ENCODE results near the gene IQGAP2.
"Not testable (repeated sequence)": the region's sequence is repeated elsewhere in the genome, so short reads cannot be mapped to it uniquely, and the experiment has no call there.

Gene IQGAP2, protein sequence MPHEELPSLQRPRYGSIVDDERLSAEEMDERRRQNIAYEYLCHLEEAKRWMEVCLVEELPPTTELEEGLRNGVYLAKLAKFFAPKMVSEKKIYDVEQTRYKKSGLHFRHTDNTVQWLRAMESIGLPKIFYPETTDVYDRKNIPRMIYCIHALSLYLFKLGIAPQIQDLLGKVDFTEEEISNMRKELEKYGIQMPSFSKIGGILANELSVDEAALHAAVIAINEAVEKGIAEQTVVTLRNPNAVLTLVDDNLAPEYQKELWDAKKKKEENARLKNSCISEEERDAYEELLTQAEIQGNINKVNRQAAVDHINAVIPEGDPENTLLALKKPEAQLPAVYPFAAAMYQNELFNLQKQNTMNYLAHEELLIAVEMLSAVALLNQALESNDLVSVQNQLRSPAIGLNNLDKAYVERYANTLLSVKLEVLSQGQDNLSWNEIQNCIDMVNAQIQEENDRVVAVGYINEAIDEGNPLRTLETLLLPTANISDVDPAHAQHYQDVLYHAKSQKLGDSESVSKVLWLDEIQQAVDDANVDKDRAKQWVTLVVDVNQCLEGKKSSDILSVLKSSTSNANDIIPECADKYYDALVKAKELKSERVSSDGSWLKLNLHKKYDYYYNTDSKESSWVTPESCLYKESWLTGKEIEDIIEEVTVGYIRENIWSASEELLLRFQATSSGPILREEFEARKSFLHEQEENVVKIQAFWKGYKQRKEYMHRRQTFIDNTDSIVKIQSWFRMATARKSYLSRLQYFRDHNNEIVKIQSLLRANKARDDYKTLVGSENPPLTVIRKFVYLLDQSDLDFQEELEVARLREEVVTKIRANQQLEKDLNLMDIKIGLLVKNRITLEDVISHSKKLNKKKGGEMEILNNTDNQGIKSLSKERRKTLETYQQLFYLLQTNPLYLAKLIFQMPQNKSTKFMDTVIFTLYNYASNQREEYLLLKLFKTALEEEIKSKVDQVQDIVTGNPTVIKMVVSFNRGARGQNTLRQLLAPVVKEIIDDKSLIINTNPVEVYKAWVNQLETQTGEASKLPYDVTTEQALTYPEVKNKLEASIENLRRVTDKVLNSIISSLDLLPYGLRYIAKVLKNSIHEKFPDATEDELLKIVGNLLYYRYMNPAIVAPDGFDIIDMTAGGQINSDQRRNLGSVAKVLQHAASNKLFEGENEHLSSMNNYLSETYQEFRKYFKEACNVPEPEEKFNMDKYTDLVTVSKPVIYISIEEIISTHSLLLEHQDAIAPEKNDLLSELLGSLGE (N-terminal part only)

DNA sequence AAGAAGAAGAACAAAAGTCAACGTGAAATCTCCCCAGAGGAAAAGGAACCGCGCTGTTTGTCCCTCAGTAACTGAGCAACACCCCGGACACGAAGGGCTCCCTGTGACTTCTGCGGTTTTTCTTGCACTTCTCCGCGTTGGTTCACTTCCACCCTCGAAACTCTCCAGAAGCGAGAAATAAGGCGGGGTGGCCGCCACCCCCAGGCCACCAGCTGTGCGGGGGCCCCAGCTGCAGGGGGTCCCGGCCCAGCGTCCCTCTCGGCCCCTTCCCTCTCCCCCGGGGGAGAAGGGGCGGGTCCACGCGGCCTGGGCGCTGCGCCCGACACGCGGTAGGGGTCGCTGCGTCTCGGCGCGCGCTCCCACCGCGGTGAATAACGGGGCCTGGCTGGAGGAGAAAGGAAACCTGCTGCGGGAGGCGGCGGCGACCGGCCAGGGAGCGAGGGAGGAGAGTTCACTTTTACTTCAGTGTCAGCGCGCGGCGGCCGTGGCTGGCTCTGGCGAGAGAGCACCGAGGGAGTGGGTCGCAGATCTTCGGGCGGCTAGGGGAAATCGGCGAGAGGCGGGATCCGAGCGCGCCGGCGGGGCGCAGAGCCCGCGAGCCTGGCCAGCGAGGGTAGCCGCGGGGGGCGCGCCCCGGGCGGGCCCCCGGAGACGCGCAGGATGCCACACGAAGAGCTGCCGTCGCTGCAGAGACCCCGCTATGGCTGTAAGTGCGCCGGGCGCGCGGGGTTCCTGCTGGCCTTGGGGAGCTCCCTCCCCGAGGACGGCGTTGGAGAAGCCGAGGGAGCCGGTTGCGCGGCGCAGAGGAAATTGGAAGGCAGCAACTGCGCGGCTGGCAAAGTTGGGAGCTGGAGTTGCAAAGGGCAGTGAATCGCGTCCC, at the start of gene IQGAP2:
Gene IQGAP2, plus strand, starts transcription at position 400 of the 880 bp plus-strand sequence. Its CDS starts 261 bp downstream, at position 661.
- peak; percentile 93 for DNase-seq

DNA sequence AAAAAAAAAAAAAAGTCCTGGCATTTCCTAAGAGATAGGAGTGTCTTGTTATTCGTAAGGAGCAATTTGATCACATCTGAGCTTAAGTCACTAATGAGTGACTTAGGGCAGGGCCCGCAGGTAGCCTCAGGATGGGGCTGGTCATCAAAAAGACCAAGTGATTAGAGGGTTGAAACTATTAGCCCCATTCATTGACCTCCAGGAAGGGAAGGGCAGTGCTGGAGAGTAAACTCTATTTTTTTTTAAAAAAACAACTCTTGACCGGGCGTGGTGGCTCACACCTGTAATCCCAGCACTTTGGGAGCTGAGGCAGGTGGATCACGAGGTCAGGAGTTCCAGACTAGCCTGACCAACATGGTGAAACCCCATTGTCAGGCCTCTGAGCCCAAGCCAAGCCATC, 46.2 kb upstream of the IQGAP2 start:
- no peak for DNase-seq

DNA sequence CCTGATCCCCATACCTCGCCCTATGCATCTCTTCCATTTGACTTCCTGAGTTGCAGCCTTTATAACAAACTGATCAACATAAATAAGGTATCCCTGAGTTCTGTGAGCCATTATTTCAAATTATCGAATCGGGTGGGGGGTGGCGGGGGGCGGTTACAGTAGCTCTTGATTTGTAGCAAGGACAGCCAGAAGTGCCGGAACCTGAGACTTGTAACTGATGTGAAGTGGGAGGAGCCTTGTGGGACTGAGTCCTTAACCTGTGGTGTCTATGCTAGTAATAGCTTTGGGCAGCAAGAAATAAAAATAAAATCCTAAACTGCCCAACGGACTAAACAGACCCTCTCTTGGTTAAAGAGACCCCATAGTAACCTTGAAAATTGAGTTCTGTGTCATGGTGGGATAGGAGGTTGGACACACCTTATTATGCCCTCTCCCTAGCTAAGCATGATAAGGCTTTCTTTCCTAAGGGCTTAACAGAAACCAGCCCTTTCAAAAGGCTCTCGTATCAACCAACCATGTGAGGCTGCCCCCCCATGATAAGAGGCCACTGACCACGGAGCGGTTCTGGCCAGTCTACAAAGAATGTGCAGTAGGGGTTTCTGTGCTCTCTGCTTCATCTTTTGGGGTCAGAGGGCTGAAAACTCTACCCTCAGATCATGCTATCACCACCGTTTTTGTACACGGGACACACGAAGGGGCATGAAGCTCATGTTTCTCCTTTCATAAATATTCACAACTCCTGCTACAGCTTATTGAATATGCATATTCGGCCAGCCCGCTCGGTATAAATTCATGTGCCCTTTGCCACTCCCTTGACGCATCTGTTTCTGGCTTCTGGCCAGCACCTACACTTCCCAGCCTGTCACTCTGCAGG, 39.5 kb upstream of the IQGAP2 start:
- DNase-seq, result peak; percentile 29

DNA sequence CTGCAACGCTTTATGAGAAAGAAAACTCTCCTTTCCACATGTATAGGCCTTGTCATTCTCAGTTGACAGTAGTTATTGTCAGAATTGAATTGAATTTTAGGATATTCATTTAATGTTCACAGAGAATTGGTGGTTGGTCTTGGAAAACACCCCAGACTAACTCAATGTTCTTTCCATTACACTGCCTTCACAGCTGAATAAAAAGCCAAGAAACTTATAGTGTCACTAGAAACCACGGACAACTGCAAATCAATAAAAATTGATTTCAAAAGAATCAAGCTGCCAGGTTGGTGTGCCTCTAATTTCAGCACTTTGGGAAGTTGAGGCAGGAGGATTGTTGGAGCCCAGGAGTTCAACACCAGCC, 38.9 kb upstream of the IQGAP2 start:
- DNase-seq, result no peak

DNA sequence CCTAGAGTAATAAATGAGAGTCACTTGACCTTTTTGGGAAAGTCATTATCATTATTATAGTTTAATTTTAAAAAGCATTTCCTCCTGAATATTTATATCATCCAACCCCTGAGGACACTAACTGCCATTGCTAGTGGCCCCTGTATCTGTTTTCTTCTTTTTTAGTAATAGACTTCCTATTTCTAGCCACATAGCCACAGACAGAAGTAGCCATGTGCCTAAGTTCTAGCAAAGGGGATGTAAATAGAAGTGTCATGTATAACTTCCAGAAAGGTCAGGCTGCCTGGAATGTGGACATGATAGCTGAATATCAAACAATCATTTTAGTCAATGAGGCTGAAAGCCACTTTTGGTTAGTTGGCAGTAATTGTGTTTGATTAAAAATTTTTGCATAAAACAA, 37.5 kb upstream of the IQGAP2 start:
- no peak for DNase-seq

DNA sequence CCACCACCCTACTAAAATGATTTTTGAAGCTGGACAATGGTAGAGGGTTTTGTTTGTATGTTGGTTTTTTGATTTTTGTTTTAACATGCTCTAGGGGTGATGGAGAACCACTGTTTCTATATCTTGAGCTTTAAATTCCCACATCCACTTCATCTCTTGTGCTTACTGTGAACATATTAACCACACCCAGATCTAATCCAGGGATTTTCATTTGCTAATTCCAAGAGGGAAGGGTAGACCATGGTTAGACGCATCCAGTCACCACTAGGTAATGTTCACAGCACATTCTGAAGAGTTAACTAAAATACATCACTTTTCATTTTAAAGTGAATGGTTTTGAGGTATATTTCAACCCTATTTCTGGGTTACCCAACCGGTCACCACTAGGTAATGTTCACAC, 36.5 kb upstream of the IQGAP2 start:
- DNase-seq, result no peak

DNA sequence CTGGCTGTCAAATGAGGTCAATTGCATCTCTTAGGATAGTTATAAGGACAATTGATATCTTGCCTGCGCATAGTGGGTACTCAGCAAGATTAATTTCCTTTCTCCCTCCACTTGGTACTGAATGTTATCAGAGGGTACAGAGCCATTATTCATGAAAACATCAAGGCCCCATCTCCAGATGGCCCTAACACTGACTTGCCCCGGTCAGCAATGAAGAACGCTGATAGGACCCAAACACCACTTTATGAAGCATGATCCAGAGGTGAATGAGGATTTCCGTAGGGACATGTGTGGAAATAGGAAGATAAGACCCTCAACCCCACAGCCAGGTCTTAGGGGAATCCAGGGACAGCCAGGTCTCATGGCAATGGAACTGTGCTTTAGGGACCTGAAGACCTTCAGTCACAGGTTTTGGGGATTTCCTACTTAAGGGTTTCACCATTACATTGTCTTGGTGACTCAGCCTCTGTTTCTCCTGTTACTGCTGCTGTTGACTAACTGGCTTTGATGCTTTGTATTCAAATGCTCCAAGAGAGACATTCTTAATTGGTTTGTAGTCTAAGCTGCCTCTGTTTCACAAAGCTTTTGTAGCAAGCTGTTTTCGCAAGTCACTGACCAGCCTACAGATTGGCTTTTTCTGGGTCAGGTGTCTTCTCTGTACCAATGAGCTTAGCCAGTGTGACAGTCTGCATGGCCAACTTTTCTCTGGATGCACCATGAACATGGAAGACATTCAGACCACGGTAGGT, 35.3 kb upstream of the IQGAP2 start:
- peak; percentile 18 for DNase-seq

DNA sequence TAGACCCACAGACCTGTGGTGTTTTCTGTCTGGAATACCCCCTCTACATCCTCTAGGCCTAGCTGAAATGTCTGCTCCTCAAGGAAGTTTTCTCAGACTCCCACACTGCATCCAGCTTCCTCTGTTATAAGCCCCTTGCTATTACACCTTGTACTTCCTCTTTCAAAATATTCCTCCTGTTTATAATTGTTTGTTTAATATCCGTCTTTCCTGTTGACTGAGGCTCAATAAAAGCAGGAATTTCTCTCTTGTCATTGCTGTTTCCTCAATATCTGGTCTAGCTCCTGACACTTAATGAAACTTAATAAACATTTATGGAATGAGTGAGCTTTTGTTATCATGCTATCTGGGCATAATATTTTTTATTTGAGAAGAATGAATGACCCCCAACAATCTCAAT, 34.1 kb upstream of the IQGAP2 start:
- no peak for DNase-seq

DNA sequence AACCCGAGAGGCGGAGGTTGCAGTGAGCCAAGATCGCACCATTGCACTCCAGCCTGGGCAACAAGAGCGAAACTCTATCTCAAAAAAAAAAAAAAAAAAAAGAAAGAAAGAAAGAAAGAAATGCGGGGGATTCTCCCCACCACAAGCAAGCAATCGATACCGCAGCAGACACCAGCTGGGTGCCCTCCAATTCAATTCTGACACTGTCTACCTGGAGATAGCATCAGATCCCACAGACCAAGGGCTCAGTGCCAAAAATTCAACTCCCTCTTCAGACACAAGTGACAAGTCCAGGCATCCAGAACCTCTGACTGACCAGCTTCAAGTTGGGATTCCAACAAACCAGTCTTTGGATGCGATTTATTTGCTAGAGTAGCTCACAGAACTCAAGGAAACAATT, 33.4 kb upstream of the IQGAP2 start:
- DNase-seq, result not testable (repeated sequence)

DNA sequence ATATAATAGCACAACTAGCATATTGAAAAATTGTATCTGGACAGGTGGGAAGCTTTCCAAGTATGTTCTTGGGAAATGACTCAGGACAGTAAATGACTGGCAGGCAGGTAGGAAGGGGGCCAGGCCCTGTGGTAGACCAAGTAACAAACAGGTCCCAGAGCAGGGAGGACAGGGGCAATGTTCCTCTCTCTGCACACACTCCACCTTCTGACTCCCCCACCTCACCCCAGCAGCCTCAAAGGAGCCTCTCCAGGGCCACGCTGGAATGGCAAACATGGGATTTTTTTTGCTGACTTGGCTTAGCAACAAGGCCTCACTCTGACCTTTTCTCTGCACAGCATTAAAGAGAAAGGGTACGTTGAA, 31.1 kb upstream of the IQGAP2 start:
- no peak for DNase-seq

DNA sequence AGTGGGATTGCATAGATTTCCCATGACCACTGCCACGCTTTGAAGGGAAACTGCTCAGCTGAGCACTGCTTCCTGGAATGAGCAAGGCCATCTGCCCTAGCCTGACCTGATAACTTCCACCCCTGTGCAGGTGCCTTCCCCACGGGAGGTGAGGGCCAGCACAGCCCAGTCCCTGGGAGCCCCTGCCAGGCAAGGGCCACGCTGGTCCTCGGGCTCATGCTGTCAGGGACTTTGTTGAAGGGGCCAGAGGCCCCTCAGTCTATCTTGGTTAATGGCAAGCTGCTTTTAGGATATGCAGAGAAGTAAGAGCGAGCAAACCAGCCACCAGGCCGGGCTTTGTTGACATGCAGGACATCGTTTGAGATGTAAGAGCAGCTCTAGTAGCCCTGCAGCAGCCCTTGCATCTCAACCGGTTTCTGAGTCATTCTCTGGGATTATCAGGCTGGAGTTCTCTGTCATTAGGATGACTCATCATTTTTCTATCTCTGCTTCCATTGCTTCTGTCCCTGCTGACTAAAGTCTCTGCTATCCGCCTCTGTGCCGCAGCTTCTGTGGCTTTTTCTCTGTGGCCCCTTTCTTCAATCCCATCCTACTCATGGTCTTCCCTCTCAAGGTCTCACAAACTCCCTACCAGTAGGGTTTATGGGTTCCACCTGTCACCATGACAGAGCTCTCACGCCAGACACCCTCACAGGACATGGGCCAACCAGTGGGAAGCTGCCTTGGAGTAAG, 30.6 kb upstream of the IQGAP2 start:
- no peak for DNase-seq

DNA sequence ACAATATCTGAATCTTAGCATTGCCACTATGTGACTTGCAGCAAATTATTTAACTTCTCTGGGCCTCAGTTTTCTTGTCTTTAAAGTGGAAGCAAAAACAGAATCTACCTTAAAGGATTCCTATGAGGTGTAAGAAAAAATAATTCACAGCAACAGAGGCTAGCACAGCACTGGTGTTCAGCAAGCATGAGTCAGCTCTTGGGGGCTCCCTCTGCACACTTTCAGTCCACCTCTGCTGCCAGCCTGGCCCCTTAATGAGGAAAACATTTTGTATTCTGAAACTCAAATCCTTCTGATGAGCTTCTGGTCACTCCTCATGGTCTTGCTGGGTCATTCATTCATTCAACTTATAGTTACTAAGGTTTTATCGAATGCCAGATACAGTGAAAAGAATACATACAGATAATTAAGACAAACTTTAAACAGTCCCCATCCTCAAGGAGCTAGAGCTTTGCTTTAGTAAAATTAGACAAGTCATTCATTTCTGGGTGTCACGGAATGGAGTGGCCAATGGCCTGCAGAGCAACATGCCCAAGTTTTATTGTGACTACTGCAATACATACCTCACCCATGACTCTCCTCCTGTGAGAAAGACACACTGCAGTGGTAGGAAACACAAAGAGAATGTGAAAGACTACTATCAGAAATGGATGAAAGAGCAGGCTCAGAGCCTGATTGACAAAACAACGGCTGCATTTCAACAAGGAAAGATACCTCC, 26.8 kb upstream of the IQGAP2 start:
- no peak for DNase-seq

DNA sequence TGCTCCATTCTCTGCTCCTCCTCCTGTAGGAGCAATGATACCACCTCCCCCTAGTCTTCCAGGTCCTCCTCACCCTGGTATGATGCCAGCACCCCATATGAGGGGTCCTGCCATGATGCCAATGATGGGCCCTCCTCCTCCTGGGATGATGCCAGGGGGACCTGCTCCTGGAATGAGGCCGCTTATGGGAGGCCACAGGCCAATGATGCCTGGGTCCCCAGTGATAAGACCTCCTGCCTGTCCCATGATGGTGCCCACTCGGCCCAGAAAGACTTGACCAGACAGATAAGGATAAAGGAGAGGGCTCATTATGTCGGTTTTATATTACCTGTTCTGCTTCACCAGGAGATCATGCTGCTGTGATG, 26.2 kb upstream of the IQGAP2 start:
- no peak for DNase-seq

DNA sequence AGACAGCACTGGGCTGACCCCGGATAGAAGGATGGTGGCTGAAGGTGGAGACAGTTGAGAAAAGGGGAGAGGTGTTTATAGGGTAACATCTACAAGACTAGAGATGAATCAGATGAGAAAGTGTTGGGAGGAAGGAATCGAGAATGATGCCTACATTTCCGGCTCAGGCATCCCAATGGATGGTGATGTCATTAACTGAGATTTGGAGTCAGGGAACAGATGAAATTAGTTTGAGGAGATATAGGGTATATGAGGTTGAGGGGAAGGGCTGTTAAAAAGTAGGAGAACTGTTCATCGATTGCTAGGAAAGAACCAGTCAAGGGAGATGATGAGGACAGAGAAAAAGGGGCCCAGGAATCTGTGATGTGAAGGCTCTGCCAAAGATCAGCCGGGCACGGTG, 24.7 kb upstream of the IQGAP2 start:
- DNase-seq, result no peak

DNA sequence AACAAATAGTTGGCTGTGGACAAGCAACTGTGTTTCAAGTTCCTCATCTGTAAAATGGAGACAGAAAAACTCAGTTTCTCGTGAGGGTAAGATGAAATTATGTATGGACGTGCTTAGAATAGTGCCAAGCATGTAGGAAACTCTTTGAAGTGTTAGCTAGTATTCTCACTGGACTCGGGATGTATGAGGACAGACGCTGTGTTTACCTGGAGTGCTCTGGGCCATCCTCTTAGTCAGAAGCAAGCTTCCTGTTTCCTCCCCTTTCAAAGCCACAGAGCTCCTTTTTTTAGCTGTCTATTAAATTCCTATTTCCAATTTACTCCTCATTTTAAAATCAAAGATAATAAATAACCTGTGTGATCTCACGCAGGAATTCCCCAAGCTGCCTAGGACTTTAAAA, 23.8 kb upstream of the IQGAP2 start:
- DNase-seq, result no peak

DNA sequence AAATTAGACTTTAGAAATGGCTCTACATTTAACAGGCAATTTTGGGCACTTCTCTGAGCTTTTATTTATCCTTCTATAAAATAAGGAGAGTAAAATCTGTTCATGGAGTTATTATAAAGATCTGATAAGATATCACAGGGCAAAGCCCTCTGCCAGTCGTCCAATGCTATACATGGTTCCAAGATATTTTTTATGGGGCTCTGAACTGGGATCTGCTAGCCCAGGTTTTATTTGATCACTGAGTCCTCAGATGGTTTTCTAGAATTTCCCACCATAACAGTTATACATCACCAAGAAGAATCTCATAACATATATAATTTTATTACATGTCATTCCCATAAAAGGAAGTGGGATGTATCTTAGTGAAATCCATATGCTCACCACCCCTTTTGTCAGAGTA, 23.2 kb upstream of the IQGAP2 start:
- DNase-seq, result no peak

DNA sequence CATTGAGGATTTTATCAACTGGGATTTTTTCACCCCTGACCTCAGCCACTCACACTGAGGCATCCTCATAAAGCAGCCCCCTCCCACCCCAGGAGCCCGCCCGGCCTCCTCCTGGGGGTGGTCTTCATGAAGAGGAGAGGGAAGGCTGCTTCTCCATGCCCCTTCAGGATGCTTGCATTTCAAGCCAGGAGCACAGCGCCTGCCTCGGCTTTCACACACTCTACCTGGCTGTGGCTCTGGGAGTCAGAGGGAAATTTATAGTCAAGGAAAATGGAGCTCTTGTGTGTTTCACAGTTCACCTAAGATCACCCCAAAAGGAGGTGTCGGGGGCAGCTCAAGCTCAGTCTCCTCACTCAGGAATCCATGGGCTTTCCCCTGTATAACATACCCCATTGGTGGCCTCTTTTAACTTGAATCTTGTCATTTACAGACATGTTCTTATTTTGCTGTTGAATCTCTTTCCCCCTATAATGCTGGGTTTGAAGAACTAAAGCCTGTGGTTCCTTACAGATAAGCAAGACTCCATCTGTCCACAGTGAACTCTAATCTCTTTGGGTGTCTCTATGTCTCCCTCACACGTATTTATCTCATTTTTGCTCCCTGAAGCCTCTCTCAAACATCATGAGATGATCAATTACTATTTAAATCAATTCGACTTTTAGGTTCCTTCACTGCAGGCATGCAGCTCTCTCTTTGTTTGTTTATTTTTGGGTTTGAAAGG, 22.6 kb upstream of the IQGAP2 start:
- no peak for DNase-seq

DNA sequence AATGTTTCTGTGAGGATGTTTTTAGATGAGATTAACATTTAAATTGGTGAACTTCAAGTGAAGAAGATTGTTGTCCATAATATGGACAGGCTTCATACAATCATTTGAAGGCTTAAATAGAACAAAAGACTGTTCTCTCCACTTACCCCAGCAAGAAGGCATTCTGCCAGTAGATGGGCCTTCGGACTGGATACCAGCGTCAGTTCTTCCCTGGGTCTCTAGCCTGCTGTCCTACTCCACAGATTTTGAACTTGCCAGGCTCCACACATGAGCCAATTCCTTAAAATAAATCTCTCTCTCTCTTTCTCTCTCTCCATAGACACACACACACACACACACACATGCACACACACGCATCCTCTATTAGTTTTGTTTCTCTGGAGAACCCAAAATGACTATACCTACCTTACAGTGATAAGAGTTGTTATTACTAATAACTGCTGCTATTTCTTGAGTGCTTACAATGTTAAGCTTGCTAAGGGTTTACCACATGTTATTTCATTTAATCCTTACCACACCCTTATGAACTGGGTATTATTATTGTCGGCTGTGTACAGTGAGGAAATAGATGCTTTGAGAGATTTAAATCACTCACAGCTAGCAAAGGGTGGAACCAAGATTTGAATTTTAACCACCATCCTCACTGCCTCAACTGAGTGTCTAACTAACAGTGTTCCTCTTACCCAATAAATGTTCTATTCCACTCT, 19.8 kb upstream of the IQGAP2 start:
- DNase-seq, result no peak

Data from CD4-positive, alpha-beta T cell treated with Interleukin-15 for 1 hour (primary cell).